HEK293 (cell line): ENCODE measurements around the gene EMSY.

Experiments
- CTCF ChIP-seq: fragments of 450-650 bp; formaldehyde crosslinking; IDR thresholded peaks from 2 replicates; pipeline ENCODE4 v1.5.1; 2016; ENCODE audit warnings: missing biosample characterization, missing genetic modification characterization
- HOXA7 ChIP-seq: sonication (generic); formaldehyde crosslinking; IDR thresholded peaks from 2 replicates; pipeline ENCODE4 v1.8.1; 2022; ENCODE audit warnings: missing genetic modification reagents, borderline replicate concordance
- OSR2 ChIP-seq: fragments of 450-650 bp; formaldehyde crosslinking; IDR thresholded peaks from 2 replicates; pipeline ENCODE4 v1.5.1; 2016; ENCODE audit warnings: missing biosample characterization, missing genetic modification characterization
- PRDM4 ChIP-seq: fragments of 450-650 bp; formaldehyde crosslinking; IDR thresholded peaks from 2 replicates; pipeline ENCODE4 v1.5.1; 2017; ENCODE audit warnings: missing biosample characterization, missing genetic modification characterization
- REST ChIP-seq: fragments of 450-650 bp; formaldehyde crosslinking; IDR thresholded peaks from 2 replicates; pipeline ENCODE4 v1.5.1; 2016; ENCODE audit warnings: missing biosample characterization, missing genetic modification characterization
- YY1 ChIP-seq: fragments of 450-650 bp; formaldehyde crosslinking; IDR thresholded peaks from 2 replicates; pipeline ENCODE4 v1.5.1; 2018; ENCODE audit warnings: missing biosample characterization, missing genetic modification characterization
- ZBTB48 ChIP-seq: fragments of 450-650 bp; formaldehyde crosslinking; IDR thresholded peaks from 2 replicates; pipeline ENCODE4 v1.5.1; 2016; ENCODE audit warnings: missing biosample characterization, missing genetic modification characterization
- ZEB2 ChIP-seq: fragments of 450-650 bp; formaldehyde crosslinking; IDR thresholded peaks from 2 replicates; pipeline ENCODE4 v1.5.1; 2016; ENCODE audit warnings: missing biosample characterization, missing genetic modification characterization
- ZNF121 ChIP-seq: fragments of 450-650 bp; formaldehyde crosslinking; IDR thresholded peaks from 2 replicates; pipeline ENCODE4 v1.5.1; 2016; ENCODE audit warnings: missing biosample characterization, missing genetic modification characterization
- ZNF155 ChIP-seq: fragments of 450-650 bp; formaldehyde crosslinking; IDR thresholded peaks from 2 replicates; pipeline ENCODE4 v1.5.1; 2016; ENCODE audit warnings: missing biosample characterization, missing genetic modification characterization
- ZNF280D ChIP-seq: fragments of 450-650 bp; formaldehyde crosslinking; IDR thresholded peaks from 2 replicates; pipeline ENCODE4 v1.5.1; 2016; ENCODE audit warnings: missing biosample characterization, missing genetic modification characterization
- ZNF302 ChIP-seq: fragments of 450-650 bp; formaldehyde crosslinking; IDR thresholded peaks from 2 replicates; pipeline ENCODE4 v1.5.1; 2016; ENCODE audit warnings: missing biosample characterization, missing genetic modification characterization, low read depth
- TF ChIP-seq, protein P1 (sequence below): fragments of 450-650 bp; formaldehyde crosslinking; IDR thresholded peaks from 2 replicates; pipeline ENCODE4 v1.5.1; 2016; ENCODE audit warnings: missing biosample characterization, missing genetic modification characterization
- TF ChIP-seq, protein P2 (sequence below): fragments of 450-650 bp; IDR thresholded peaks from 2 replicates; pipeline ENCODE4 v1.5.1; 2018; ENCODE audit warnings: missing biosample characterization, mild to moderate bottlenecking, missing genetic modification characterization

DNA sequence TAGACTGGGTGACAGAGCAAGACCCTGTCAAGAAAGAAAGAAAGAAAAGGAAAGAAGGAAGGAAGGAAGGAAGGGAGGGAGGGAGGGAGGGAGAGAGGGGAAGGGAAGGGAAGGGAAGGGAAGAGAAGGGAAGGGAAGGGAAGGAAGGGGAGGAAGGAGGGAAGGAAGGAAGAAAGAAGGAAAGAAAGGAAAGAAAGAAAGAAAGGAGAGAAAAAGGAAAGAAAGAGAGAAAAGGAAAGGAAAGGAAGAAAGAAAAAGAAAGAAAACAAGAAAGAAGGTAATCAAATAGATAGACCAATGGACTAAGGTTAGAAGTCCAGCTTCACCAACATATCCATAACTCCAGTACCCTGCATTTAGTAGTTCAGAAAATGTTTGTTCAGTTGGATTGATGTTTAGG is 18.2 kb upstream of the EMSY start:
- TF ChIP-seq ZNF121 (tag by site-specific recombination): no peak
- TF ChIP-seq, protein P1, sequence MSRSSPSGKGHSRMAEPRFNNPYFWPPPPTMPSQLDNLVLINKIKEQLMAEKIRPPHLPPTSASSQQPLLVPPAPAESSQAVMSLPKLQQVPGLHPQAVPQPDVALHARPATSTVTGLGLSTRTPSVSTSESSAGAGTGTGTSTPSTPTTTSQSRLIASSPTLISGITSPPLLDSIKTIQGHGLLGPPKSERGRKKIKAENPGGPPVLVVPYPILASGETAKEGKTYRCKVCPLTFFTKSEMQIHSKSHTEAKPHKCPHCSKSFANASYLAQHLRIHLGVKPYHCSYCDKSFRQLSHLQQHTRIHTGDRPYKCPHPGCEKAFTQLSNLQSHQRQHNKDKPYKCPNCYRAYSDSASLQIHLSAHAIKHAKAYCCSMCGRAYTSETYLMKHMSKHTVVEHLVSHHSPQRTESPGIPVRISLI: no peak
- TF ChIP-seq CTCF (tag by site-specific recombination): no peak
- TF ChIP-seq YY1: no peak
- TF ChIP-seq REST: no peak
- TF ChIP-seq ZNF302 (tag by site-specific recombination): no peak
- no peak for TF ChIP-seq HOXA7 (CRISPR knock-in tag)
- TF ChIP-seq PRDM4 (tag by site-specific recombination): no peak
- TF ChIP-seq ZBTB48: no peak
- no peak for TF ChIP-seq ZNF155 (tag by site-specific recombination)
- TF ChIP-seq, protein P2, sequence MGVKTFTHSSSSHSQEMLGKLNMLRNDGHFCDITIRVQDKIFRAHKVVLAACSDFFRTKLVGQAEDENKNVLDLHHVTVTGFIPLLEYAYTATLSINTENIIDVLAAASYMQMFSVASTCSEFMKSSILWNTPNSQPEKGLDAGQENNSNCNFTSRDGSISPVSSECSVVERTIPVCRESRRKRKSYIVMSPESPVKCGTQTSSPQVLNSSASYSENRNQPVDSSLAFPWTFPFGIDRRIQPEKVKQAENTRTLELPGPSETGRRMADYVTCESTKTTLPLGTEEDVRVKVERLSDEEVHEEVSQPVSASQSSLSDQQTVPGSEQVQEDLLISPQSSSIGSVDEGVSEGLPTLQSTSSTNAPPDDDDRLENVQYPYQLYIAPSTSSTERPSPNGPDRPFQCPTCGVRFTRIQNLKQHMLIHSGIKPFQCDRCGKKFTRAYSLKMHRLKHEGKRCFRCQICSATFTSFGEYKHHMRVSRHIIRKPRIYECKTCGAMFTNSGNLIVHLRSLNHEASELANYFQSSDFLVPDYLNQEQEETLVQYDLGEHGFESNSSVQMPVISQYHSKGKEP: no peak
- TF ChIP-seq OSR2: no peak
- TF ChIP-seq ZNF280D (tag by site-specific recombination): no peak
- no peak for TF ChIP-seq ZEB2 (tag by site-specific recombination)
